GM19025 (cell line): ENCODE data around the gene MPDZ.

Source experiments
- ATAC-seq: cut with Tn5 transposase; IDR thresholded peaks from one replicate; pipeline ENCODE4 v1.9.1; 2021; ENCODE audit warnings: mild to moderate bottlenecking, low read depth, moderate library complexity; ENCODE audit not compliant: unreplicated experiment

Gene MPDZ

GRCh38 chr9:13205824-13206223, 73.7 kb downstream of the MPDZ start:
- ATAC-seq, result no peak

- ATAC-seq, result no peak
Observed at GRCh38 chr9:13190040-13190439, 89.5 kb downstream of the MPDZ start.

- no peak for ATAC-seq
Observed at GRCh38 chr9:13189362-13189761, 90.1 kb downstream of the MPDZ start.

GRCh38 chr9:13186774-13187173, 92.7 kb downstream of the MPDZ start:
- no peak for ATAC-seq

GRCh38 chr9:13186091-13186490, 93.4 kb downstream of the MPDZ start:
- ATAC-seq, result no peak

- ATAC-seq, result no peak
Observed at GRCh38 chr9:13181652-13182051, 97.8 kb downstream of the MPDZ start.

- ATAC-seq, result no peak
Observed at GRCh38 chr9:13179257-13179656, 100.2 kb downstream of the MPDZ start.

GRCh38 chr9:13175732-13176131, 103.8 kb downstream of the MPDZ start:
- ATAC-seq, result no peak

- no peak for ATAC-seq
Observed at GRCh38 chr9:13174906-13175639, 104.4 kb downstream of the MPDZ start.

- ATAC-seq, result no peak
Observed at GRCh38 chr9:13173553-13173952, 105.9 kb downstream of the MPDZ start.

- ATAC-seq, result no peak
Observed at GRCh38 chr9:13171261-13171660, 108.2 kb downstream of the MPDZ start.

GRCh38 chr9:13166996-13167395, 112.5 kb downstream of the MPDZ start:
- ATAC-seq, result no peak

GRCh38 chr9:13165956-13166355, 113.5 kb downstream of the MPDZ start:
- no peak for ATAC-seq

- ATAC-seq, result no peak
Observed at GRCh38 chr9:13165236-13165945, 114.1 kb downstream of the MPDZ start.

- no peak for ATAC-seq
Observed at GRCh38 chr9:13163946-13164345, 115.5 kb downstream of the MPDZ start.

- no peak for ATAC-seq
Observed at GRCh38 chr9:13163287-13163686, 116.2 kb downstream of the MPDZ start.

- ATAC-seq, result no peak
Observed at GRCh38 chr9:13160051-13160450, 119.4 kb downstream of the MPDZ start.

GRCh38 chr9:13158986-13159385, 120.5 kb downstream of the MPDZ start:
- ATAC-seq, result no peak

GRCh38 chr9:13151489-13151888, 128.0 kb downstream of the MPDZ start:
- no peak for ATAC-seq

GRCh38 chr9:13149454-13149853, 130.0 kb downstream of the MPDZ start:
- no peak for ATAC-seq

- no peak for ATAC-seq
Observed at GRCh38 chr9:13146840-13147239, 132.7 kb downstream of the MPDZ start.

GRCh38 chr9:13145340-13145739, 134.2 kb downstream of the MPDZ start:
- ATAC-seq, result no peak
